ENCODE measurements around the gene BCL2L2.

DNA sequence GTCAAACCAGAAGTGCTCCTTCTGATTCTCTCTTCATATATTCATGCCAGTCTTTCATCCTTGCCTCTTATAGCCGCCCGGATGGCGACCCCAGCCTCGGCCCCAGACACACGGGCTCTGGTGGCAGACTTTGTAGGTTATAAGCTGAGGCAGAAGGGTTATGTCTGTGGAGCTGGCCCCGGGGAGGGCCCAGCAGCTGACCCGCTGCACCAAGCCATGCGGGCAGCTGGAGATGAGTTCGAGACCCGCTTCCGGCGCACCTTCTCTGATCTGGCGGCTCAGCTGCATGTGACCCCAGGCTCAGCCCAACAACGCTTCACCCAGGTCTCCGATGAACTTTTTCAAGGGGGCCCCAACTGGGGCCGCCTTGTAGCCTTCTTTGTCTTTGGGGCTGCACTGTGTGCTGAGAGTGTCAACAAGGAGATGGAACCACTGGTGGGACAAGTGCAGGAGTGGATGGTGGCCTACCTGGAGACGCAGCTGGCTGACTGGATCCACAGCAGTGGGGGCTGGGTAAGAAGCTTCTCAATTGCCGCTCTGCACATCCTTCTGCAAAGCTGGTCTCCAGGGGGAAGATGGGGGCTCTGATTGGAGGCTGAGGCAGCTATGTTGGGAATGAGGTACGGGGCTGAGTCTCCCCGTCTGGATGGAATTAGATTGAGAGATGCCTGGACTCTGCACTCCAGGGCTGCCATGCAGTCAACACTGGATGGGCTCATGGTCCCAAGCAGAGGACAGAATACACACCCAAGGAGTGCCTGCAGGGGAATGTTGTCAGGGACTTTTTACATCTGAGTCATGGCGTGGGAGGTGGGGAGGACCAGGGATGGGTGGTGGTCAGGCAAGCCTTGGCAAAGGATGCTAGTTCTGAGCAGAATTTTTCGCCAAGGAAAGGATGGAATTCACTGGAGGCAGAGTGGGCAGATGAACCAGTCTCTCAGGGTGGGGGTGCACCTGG, 1.3 kb downstream of the BCL2L2 start:
- TF ChIP-seq CTCF (IDR thresholded peaks at IDR 0.05), result no peak
- no peak for TF ChIP-seq POLR2A (IDR thresholded peaks at IDR 0.05)

Measured in uterus (tissue), 2 donors.